Progenitor cell of endocrine pancreas (in vitro differentiated cells): Measurements from ENCODE around the gene HAPLN2. TPM values are rescaled to one million over a fixed set of nuclear protein-coding genes. Genes with fewer than 3 reads are reported as not detected.

Experiments used
- DNase-seq: peaks from one replicate; pipeline ENCODE4 v3.0.0; 2021; ENCODE audit warnings: low spot score; ENCODE audit not compliant: unreplicated experiment
- H3K27ac Mint-ChIP-seq: 2 replicates; pipeline ENCODE4 v1.8.0; 2021; ENCODE audit warnings: mild to moderate bottlenecking, moderate library complexity, mixed read lengths
- H3K27me3 Mint-ChIP-seq: 2 replicates; pipeline ENCODE4 v1.8.0; 2021; ENCODE audit warnings: mixed read lengths
- H3K36me3 Mint-ChIP-seq: 2 replicates; pipeline ENCODE4 v1.8.0; 2022; ENCODE audit warnings: mixed read lengths; ENCODE audit not compliant: insufficient read depth
- H3K4me1 Mint-ChIP-seq: 2 replicates; pipeline ENCODE4 v1.8.0; 2021; ENCODE audit warnings: low read depth, mixed read lengths
- H3K4me3 Mint-ChIP-seq: 2 replicates; pipeline ENCODE4 v1.8.0; 2021; ENCODE audit warnings: low read depth, mild to moderate bottlenecking, moderate library complexity, mixed read lengths
- H3K9me3 Mint-ChIP-seq: 2 replicates; pipeline ENCODE4 v1.8.0; 2021; ENCODE audit warnings: low read depth, mixed read lengths
- long read RNA-seq: library from polyadenylated mRNA; unstranded; transcript quantifications from one replicate; pipeline ENCODE4 v2.0.0, GENCODE V29; 2020
- total RNA-seq: library from RNA; stranded (reverse); gene quantifications from 2 replicates; pipeline ENCODE4 v1.2.1, GENCODE V29; 2021
- TF ChIP-seq, protein P1 (sequence below): fragments of 200-600 bp; sonication (generic); IDR thresholded peaks from one replicate; pipeline ENCODE4 v1.5.0; 2021; ENCODE audit warnings: antibody characterized with exemption, mild to moderate bottlenecking; ENCODE audit not compliant: unreplicated experiment

Gene HAPLN2
- total RNA-seq, result 0.38 and 0.93 TPM in 2 replicates
- long read RNA-seq, result 0 reads

GRCh38 chr1:156618853-156619581 lies at the start of gene HAPLN2:
HAPLN2 (plus strand) TSS chr1:156619415; CDS start chr1:156623491, 4,076 bp downstream.
- DNase-seq, result peak; percentile 32

GRCh38 chr1:156571261-156571852 lies 47.9 kb upstream of the HAPLN2 start:
- H3K36me3 Mint-ChIP-seq, result peaks cover 8% of the 10 kb centered on the region
- no peak for DNase-seq
- peaks cover 17% of the 10 kb centered on the region for H3K4me1 Mint-ChIP-seq
- H3K27ac Mint-ChIP-seq, result peak overlapping the region; percentile 90
- H3K9me3 Mint-ChIP-seq, result no peaks in the 10 kb centered on the region
- H3K4me3 Mint-ChIP-seq, result peak overlapping the region; percentile 94
- H3K27me3 Mint-ChIP-seq, result peaks cover 16% of the 10 kb centered on the region
- TF ChIP-seq, protein P1, sequence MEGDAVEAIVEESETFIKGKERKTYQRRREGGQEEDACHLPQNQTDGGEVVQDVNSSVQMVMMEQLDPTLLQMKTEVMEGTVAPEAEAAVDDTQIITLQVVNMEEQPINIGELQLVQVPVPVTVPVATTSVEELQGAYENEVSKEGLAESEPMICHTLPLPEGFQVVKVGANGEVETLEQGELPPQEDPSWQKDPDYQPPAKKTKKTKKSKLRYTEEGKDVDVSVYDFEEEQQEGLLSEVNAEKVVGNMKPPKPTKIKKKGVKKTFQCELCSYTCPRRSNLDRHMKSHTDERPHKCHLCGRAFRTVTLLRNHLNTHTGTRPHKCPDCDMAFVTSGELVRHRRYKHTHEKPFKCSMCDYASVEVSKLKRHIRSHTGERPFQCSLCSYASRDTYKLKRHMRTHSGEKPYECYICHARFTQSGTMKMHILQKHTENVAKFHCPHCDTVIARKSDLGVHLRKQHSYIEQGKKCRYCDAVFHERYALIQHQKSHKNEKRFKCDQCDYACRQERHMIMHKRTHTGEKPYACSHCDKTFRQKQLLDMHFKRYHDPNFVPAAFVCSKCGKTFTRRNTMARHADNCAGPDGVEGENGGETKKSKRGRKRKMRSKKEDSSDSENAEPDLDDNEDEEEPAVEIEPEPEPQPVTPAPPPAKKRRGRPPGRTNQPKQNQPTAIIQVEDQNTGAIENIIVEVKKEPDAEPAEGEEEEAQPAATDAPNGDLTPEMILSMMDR, result no peak

More at GRCh38 chr1:156618853-156619581, at the start of gene HAPLN2:
- no peak within 1 kb of the TSS for H3K27ac Mint-ChIP-seq
- peaks cover 4% of the 10 kb centered on the region for H3K4me1 Mint-ChIP-seq
- H3K4me3 Mint-ChIP-seq, result no peak within 1 kb of the TSS
- no peaks in the 10 kb centered on the region for H3K9me3 Mint-ChIP-seq
- H3K36me3 Mint-ChIP-seq, result no peaks in the 10 kb centered on the region
- TF ChIP-seq, protein P1, result peak; percentile 62
- peaks cover 65% of the 10 kb centered on the region for H3K27me3 Mint-ChIP-seq

DNA sequence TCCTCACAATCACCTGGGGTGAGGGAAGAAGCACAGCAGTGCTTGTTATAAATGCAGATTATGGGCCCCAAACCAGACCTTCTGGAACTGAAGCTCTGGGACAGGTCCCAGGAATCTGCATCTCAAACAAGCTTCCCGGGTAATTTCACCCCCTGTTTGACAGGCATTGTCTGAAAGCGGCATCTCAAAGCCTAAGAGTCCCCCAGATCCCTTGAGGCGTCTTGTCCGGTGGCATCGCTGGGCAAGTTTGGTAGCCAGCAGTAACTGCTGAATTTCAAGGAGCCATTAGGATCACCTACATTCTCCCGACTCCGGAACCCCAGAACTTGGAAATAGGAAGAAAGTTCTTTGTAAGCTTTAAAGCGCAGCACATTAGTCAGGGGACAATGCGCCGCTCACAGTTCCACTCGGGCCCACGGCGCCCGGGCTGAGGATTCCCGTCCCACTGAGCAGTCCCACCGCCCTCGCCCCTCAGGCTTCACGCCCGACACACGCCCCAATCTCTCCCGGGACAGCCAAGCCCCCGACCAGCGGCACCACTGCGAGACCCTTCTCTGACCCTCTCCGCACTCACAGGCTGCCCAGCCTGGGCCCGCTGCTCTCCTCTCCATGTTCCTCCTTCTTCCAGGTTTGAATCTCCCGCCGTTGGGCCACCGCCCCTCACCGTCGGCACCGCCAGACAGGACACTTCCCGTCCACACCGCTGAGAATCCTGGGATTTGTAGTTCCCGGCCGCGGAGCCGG lies 47.1 kb upstream of the HAPLN2 start, which contains the start of gene IQGAP3:
Gene IQGAP3, minus strand, starts transcription at position 647 of the 744 bp plus-strand sequence. Its CDS starts 36 bp downstream, at position 611.
- Mint-ChIP-seq H3K4me3 (peak within 1 kb of the TSS; percentile 94), H3K36me3 (peaks cover 8% of the 10 kb centered on the region), H3K27me3 (peaks cover 16% of the 10 kb centered on the region), H3K9me3 (no peaks in the 10 kb centered on the region), H3K4me1 (peaks cover 17% of the 10 kb centered on the region), H3K27ac (peak within 1 kb of the TSS; percentile 73)
- TF ChIP-seq, protein P1, result no peak
- DNase-seq, result peak; percentile 77

GRCh38 chr1:156572663-156573018 lies 46.6 kb upstream of the HAPLN2 start:
- H3K36me3 Mint-ChIP-seq, result peaks cover 8% of the 10 kb centered on the region
- peaks cover 17% of the 10 kb centered on the region for H3K4me1 Mint-ChIP-seq
- H3K4me3 Mint-ChIP-seq, result peak overlapping the region; percentile 94
- H3K27me3 Mint-ChIP-seq, result peaks cover 16% of the 10 kb centered on the region
- H3K27ac Mint-ChIP-seq, result no peak overlapping the region
- TF ChIP-seq, protein P1, result no peak
- no peaks in the 10 kb centered on the region for H3K9me3 Mint-ChIP-seq
- DNase-seq, result no peak

GRCh38 chr1:156574039-156574633 lies 45.1 kb upstream of the HAPLN2 start:
- TF ChIP-seq, protein P1, result no peak
- H3K27ac Mint-ChIP-seq, result no peak overlapping the region
- peaks cover 16% of the 10 kb centered on the region for H3K27me3 Mint-ChIP-seq
- no peaks in the 10 kb centered on the region for H3K9me3 Mint-ChIP-seq
- H3K4me1 Mint-ChIP-seq, result peaks cover 21% of the 10 kb centered on the region
- H3K36me3 Mint-ChIP-seq, result peaks cover 5% of the 10 kb centered on the region
- DNase-seq, result no peak
- no peak overlapping the region for H3K4me3 Mint-ChIP-seq
